ENCODE results near the gene ARL6.

The ARL6 gene

GRCh38 chr3:97827741-97828471 lies 63.3 kb downstream of the ARL6 start:
- TF ChIP-seq REST (IDR thresholded peaks at IDR 0.05; ENCODE audit: insufficient read depth in 1 of 2, low read depth in 2 of 2, low read length in 2 of 2) (no peak), POLR2AphosphoS5 (IDR thresholded peaks at IDR 0.05; ENCODE audit: low read depth, low read length) (no peak), SIN3A (IDR thresholded peaks at IDR 0.05; ENCODE audit: borderline replicate concordance, insufficient read depth, low read length) (no peak), FOXP2 (optimal IDR thresholded peaks at IDR 0.05; ENCODE audit: borderline replicate concordance, extremely low read depth, extremely low read length, insufficient read depth) (no peak)

GRCh38 chr3:97829198-97829597 lies 64.6 kb downstream of the ARL6 start:
- TF ChIP-seq REST (IDR thresholded peaks at IDR 0.05; ENCODE audit: insufficient read depth in 1 of 2, low read depth in 2 of 2, low read length in 2 of 2), result no peak
- TF ChIP-seq SIN3A (IDR thresholded peaks at IDR 0.05; ENCODE audit: borderline replicate concordance, insufficient read depth, low read length), result no peak
- no peak for TF ChIP-seq TAF1 (IDR thresholded peaks at IDR 0.05; ENCODE audit: borderline replicate concordance, insufficient read depth, low read length)
- no peak for TF ChIP-seq POLR2AphosphoS5 (IDR thresholded peaks at IDR 0.05; ENCODE audit: low read depth, low read length)
- no peak for TF ChIP-seq FOXP2 (optimal IDR thresholded peaks at IDR 0.05; ENCODE audit: borderline replicate concordance, extremely low read depth, extremely low read length, insufficient read depth)

GRCh38 chr3:97830638-97831037 lies 66.1 kb downstream of the ARL6 start:
- TF ChIP-seq REST (IDR thresholded peaks at IDR 0.05; ENCODE audit: insufficient read depth in 1 of 2, low read depth in 2 of 2, low read length in 2 of 2) (no peak), FOXP2 (optimal IDR thresholded peaks at IDR 0.05; ENCODE audit: borderline replicate concordance, extremely low read depth, extremely low read length, insufficient read depth) (no peak), TAF1 (IDR thresholded peaks at IDR 0.05; ENCODE audit: borderline replicate concordance, insufficient read depth, low read length) (no peak), POLR2AphosphoS5 (IDR thresholded peaks at IDR 0.05; ENCODE audit: low read depth, low read length) (no peak), SIN3A (IDR thresholded peaks at IDR 0.05; ENCODE audit: borderline replicate concordance, insufficient read depth, low read length) (no peak)

- no peak for TF ChIP-seq FOXP2 (optimal IDR thresholded peaks at IDR 0.05; ENCODE audit: borderline replicate concordance, extremely low read depth, extremely low read length, insufficient read depth)
- no peak for TF ChIP-seq REST (IDR thresholded peaks at IDR 0.05; ENCODE audit: insufficient read depth in 1 of 2, low read depth in 2 of 2, low read length in 2 of 2)
- no peak for TF ChIP-seq TAF1 (IDR thresholded peaks at IDR 0.05; ENCODE audit: borderline replicate concordance, insufficient read depth, low read length)
- no peak for TF ChIP-seq POLR2AphosphoS5 (IDR thresholded peaks at IDR 0.05; ENCODE audit: low read depth, low read length)
- TF ChIP-seq SIN3A (IDR thresholded peaks at IDR 0.05; ENCODE audit: borderline replicate concordance, insufficient read depth, low read length), result no peak
Measured at GRCh38 chr3:97831140-97831539, 66.6 kb downstream of the ARL6 start.

Measured in PFSK-1 (cell line).